GM12878 (cell line): ENCODE data around the gene CHCHD6. TPM values are rescaled to one million over a fixed set of nuclear protein-coding genes. Genes with fewer than 3 reads are reported as not detected.

Experiments used
- ATAC-seq: fragments of 200-7000 bp; cut with Tn5 transposase; 3 replicates; pipeline ENCODE4 v1.9.1; 2020; ENCODE audit warnings: mild to moderate bottlenecking, moderate library complexity
- BruUV-seq: library from RNA; stranded (reverse); fragments of 400-500 nt; replicated peaks from 2 replicates; lab custom pipeline; 2021; lab: Mats Ljungman, UMichigan
- CTCF ChIA-PET: fragments of 300-600 bp; sonication (Branson Sonifier 250); formaldehyde crosslinking; extraction: SDS; loops from one replicate; lab custom pipeline; 2021; ENCODE audit warnings: inconsistent platforms; lab: Yijun Ruan, JAX
- POLR2A ChIA-PET: fragments of 350-600 bp; formaldehyde crosslinking; extraction: SDS; loops from one replicate; lab custom pipeline; 2021; ENCODE audit warnings: inconsistent platforms; lab: Charles Lee
- RAD21 ChIA-PET: fragments of 300-600 bp; sonication (Branson Sonifier 250); formaldehyde crosslinking; loops from one replicate; lab custom pipeline; 2023; ENCODE audit warnings: antibody characterized with exemption; ENCODE audit not compliant: unreplicated experiment; lab: Charles Lee
- SMC1A ChIA-PET: fragments of 300-600 bp; sonication (Branson Sonifier 250); formaldehyde crosslinking; loops from one replicate; lab custom pipeline; 2023; ENCODE audit not compliant: unreplicated experiment, uncharacterized antibody; lab: Charles Lee
- DNase-seq: peaks from one replicate; pipeline ENCODE4 v3.0.0-alpha.2; 2011; ENCODE audit warnings: low read depth, low spot score
- FAIRE-seq: peaks from 3 replicates; lab custom pipeline; 2011; peaks lifted over from hg19 to GRCh38; lab: Jason Lieb, UNC
- H2AFZ ChIP-seq: 2 replicates; pipeline ENCODE4 v1.6.0; 2011; ENCODE audit warnings: low read depth, low read length, control low read depth; ENCODE audit not compliant: control insufficient read depth
- H3K27ac ChIP-seq: 2 replicates; pipeline ENCODE4 v1.5.1; 2011; ENCODE audit warnings: control low read depth; ENCODE audit not compliant: control insufficient read depth, insufficient read depth
- H3K27me3 ChIP-seq, 2 experiments: replicated peaks in 1 of 2; 2 replicates each; pipeline versions ENCODE4 v1.6.0 to v1.6.1; 2011; ENCODE audit warnings: low read length in 1 of 2; ENCODE audit not compliant: control insufficient read depth in 2 of 2, insufficient read depth in 2 of 2
- H3K36me3 ChIP-seq, 2 experiments: 2 replicates each; pipeline ENCODE4 v1.5.1; 2011; ENCODE audit warnings: low read length in 1 of 2; ENCODE audit not compliant: control insufficient read depth in 2 of 2, insufficient read depth in 2 of 2
- H3K4me1 ChIP-seq: 2 replicates; pipeline ENCODE4 v1.6.1; 2011; ENCODE audit warnings: mild to moderate bottlenecking, low read length, moderate library complexity, mixed read lengths; ENCODE audit not compliant: control insufficient read depth, insufficient read depth
- H3K4me2 ChIP-seq: 2 replicates; pipeline ENCODE4 v1.6.0; 2011; ENCODE audit warnings: control low read depth; ENCODE audit not compliant: control insufficient read depth, insufficient read depth
- H3K4me3 ChIP-seq: fragments of 200-600 bp; sonication (generic); 2 replicates; pipeline ENCODE4 v1.5.1; 2016
- H3K79me2 ChIP-seq: 2 replicates; pipeline ENCODE4 v1.6.0; 2011; ENCODE audit warnings: low read length; ENCODE audit not compliant: control insufficient read depth, insufficient read depth
- H3K9ac ChIP-seq: 2 replicates; pipeline ENCODE4 v1.8.0; 2011; ENCODE audit warnings: low read length, control low read depth, mixed read lengths; ENCODE audit not compliant: control insufficient read depth, insufficient read depth
- H3K9me3 ChIP-seq: replicated peaks from 3 replicates; pipeline ENCODE4 v1.5.1; 2011; ENCODE audit warnings: mild to moderate bottlenecking, low read length; ENCODE audit not compliant: control insufficient read depth, insufficient read depth
- H4K20me1 ChIP-seq: 2 replicates; pipeline ENCODE4 v1.6.0; 2011; ENCODE audit not compliant: control insufficient read depth, insufficient read depth
- CEBPB ChIP-seq, 2 experiments: fragments of 150-350 bp in 1 of 2; IDR thresholded peaks; 2 replicates each; pipeline ENCODE4 v1.6.1; 2012 to 2014; ENCODE audit warnings: low read depth in 2 of 2, low read length in 2 of 2, borderline replicate concordance in 1 of 2, inconsistent platforms in 1 of 2
- DPF2 ChIP-seq: fragments of 450-650 bp; IDR thresholded peaks from 2 replicates; pipeline ENCODE4 v1.6.1; 2017; ENCODE audit warnings: mild to moderate bottlenecking
- KAT2A ChIP-seq: conservative IDR thresholded peaks from 2 replicates; pipeline ENCODE4 v1.6.1; 2011; ENCODE audit warnings: low read depth, low read length; ENCODE audit not compliant: control insufficient read depth
- PBX3 ChIP-seq: IDR thresholded peaks from 2 replicates; pipeline ENCODE4 v1.6.1; 2011; ENCODE audit warnings: mild to moderate bottlenecking, low read depth, low read length, moderate library complexity; ENCODE audit not compliant: insufficient replicate concordance
- YBX1 ChIP-seq: fragments of 450-650 bp; IDR thresholded peaks from 2 replicates; pipeline ENCODE4 v1.6.1; 2016; ENCODE audit warnings: antibody characterized with exemption
- ZBTB33 ChIP-seq: fragments of 450-650 bp; IDR thresholded peaks from 2 replicates; pipeline ENCODE4 v1.6.1; 2017; ENCODE audit warnings: mild to moderate bottlenecking
- WGBS: methylation state at CpG from one replicate; pipeline ENCODE4 v1.1.6; 2016; ENCODE audit warnings: low lambda C conversion rate; ENCODE audit not compliant: insufficient replicate concordance, insufficient coverage; ENCODE audit errors: missing lambda C conversion rate; 5-methylcytosine and 5-hydroxymethylcytosine counted together
- in situ Hi-C: fragments of 300-500 bp; cut with MboI; formaldehyde crosslinking; loops from 9 replicates; pipeline ENCODE4 v1.14.3; 2018; ENCODE audit warnings: mixed read lengths
- intact Hi-C: fragments of 100-400 bp; cut with micrococcal nuclease; formaldehyde crosslinking; loops from one replicate; pipeline ENCODE4 v1.14.2; 2022; ENCODE audit not compliant: unreplicated experiment
- polyA plus RNA-seq, 11 experiments: library from polyadenylated mRNA; depleted of rRNA in 4 of 11; unstranded in 6 of 11; stranded (reverse) in 5 of 11; fragments of >200 nt; fragmentation: Nextera tagmentation in 4 of 11; fragmentation: Illumina TruSeq in 1 of 11; extraction: Ambion mirVana in 4 of 11; extraction: Trizol in 1 of 11; gene quantifications; 1 replicate in 1 of 11; 2 replicates in 10 of 11; pipeline versions ENCODE4 v1.2.1 to v1.2.3, GENCODE V29; 2011 to 2016; ENCODE audit warnings: inconsistent platforms in 2 of 11, missing spikeins in 2 of 11, low read depth in 1 of 11
- total RNA-seq, 4 experiments: library from RNA; depleted of rRNA in 3 of 4; stranded (reverse); fragments of >200 nt in 3 of 4; fragmentation: Illumina TruSeq in 1 of 4; extraction: Trizol in 1 of 4; gene quantifications; 2 replicates each; pipeline versions ENCODE4 v1.2.1 to v1.2.3, GENCODE V29; 2013 to 2021

The CHCHD6 gene
- total and polyA plus RNA-seq, 10 of the 15 experiments (the other 5 are each of a cell fraction or from before 2014, with no cell fraction given), result 2.7 to 16.7 (median 12.3) TPM

GRCh38 chr3:126816298-126816697 lies 112.3 kb downstream of the CHCHD6 start:
- 48% methylated on average over 6 of the region's 6 CpGs for WGBS
- RAD21 ChIA-PET, result no interaction called here

More at GRCh38 chr3:126816298-126816697, 112.3 kb downstream of the CHCHD6 start:
- Histone ChIP-seq H3K4me3 (no peak overlapping the region), H3K27me3 (no peaks in the 10 kb centered on the region)
- CTCF ChIA-PET, result no interaction called here
- BruUV-seq, result no TSS peak
- intact Hi-C loops, result no loop called here
- no peak for FAIRE-seq
- in situ Hi-C loops, result no loop called here
- no peak for TF ChIP-seq ZBTB33
- no peak for TF ChIP-seq YBX1
- TF ChIP-seq DPF2, result no peak
- TF ChIP-seq CEBPB (IDR thresholded peaks at IDR 0.05; ENCODE audit: borderline replicate concordance in 1 of 2, low read depth in 2 of 2, low read length in 2 of 2), result no peak
- no peak for TF ChIP-seq PBX3
- TF ChIP-seq KAT2A, result no peak
- TF ChIP-seq, all 136 proteins: peak for 0
- H3K9ac ChIP-seq, result no peak overlapping the region
- ChIA-PET SMC1A (no interaction called here), POLR2A (no interaction called here)
- H3K9me3 ChIP-seq, result no peaks in the 10 kb centered on the region
- ATAC-seq (no peak), DNase-seq (no peak)
- H3K36me3 ChIP-seq, result no peaks in the 10 kb centered on the region
- no peaks in the 10 kb centered on the region for H3K4me1 ChIP-seq
- no peaks in the 10 kb centered on the region for H4K20me1 ChIP-seq
- H2AFZ ChIP-seq, result no peak overlapping the region
- no peaks in the 10 kb centered on the region for H3K79me2 ChIP-seq
- no peak overlapping the region for H3K27ac ChIP-seq
- H3K4me2 ChIP-seq, result no peak overlapping the region
